KMS-11 (cell line): ENCODE data around the gene NHSL1.

Source experiments
- H2AFZ ChIP-seq: fragments of 200-600 bp; sonication (generic); 2 replicates; pipeline ENCODE4 v1.6.1; 2016; ENCODE audit warnings: antibody characterized with exemption, mixed run types, low read depth
- H3K27ac ChIP-seq: fragments of 200-600 bp; sonication (generic); 2 replicates; pipeline ENCODE4 v1.6.1; 2016; ENCODE audit warnings: mild to moderate bottlenecking, mixed run types
- H3K27me3 ChIP-seq: fragments of 200-600 bp; sonication (generic); 2 replicates; pipeline ENCODE4 v1.6.1; 2017; ENCODE audit warnings: mild to moderate bottlenecking, low read depth, mixed run types, moderate library complexity; ENCODE audit not compliant: insufficient read depth
- H3K36me3 ChIP-seq: fragments of 200-600 bp; sonication (generic); 2 replicates; pipeline ENCODE4 v1.6.1; 2017; ENCODE audit warnings: mild to moderate bottlenecking, mixed run types; ENCODE audit not compliant: insufficient read depth
- H3K4me1 ChIP-seq: fragments of 200-600 bp; sonication (generic); 2 replicates; pipeline ENCODE4 v1.6.1; 2016; ENCODE audit warnings: mild to moderate bottlenecking, low read depth, mixed run types; ENCODE audit not compliant: poor library complexity, severe bottlenecking
- H3K4me2 ChIP-seq: fragments of 200-600 bp; sonication (generic); 2 replicates; pipeline ENCODE4 v1.7.0; 2016; ENCODE audit warnings: mild to moderate bottlenecking, mixed run types
- H3K4me3 ChIP-seq: fragments of 200-600 bp; sonication (generic); IDR thresholded peaks from 2 replicates; pipeline ENCODE4 v1.6.1; 2017; ENCODE audit warnings: low read depth, low read length, mixed read lengths; ENCODE audit not compliant: insufficient read depth
- H3K79me2 ChIP-seq: fragments of 200-600 bp; sonication (generic); 2 replicates; pipeline ENCODE4 v1.6.1; 2016; ENCODE audit warnings: low read depth, mixed run types; ENCODE audit not compliant: insufficient read depth
- H3K9ac ChIP-seq: fragments of 200-600 bp; sonication (generic); 2 replicates; pipeline ENCODE4 v1.6.1; 2016; ENCODE audit warnings: mild to moderate bottlenecking, mixed run types
- H4K20me1 ChIP-seq: fragments of 200-600 bp; sonication (generic); 2 replicates; pipeline ENCODE4 v1.6.1; 2016; ENCODE audit warnings: mild to moderate bottlenecking, mixed run types; ENCODE audit not compliant: insufficient read depth
- CTCF ChIP-seq: fragments of 200-600 bp; sonication (generic); conservative IDR thresholded peaks from 2 replicates; pipeline ENCODE4 v1.6.1; 2017; ENCODE audit warnings: low read depth, mild to moderate bottlenecking, antibody characterized with exemption, low read length, moderate library complexity, mixed read lengths

Gene NHSL1

GRCh38 chr6:138507977-138508675, 8.8 kb upstream of the NHSL1 start:
- Histone ChIP-seq H3K79me2 (no peaks in the 10 kb centered on the region), H3K4me1 (no peaks in the 10 kb centered on the region), H3K4me2 (no peak overlapping the region), H3K9ac (no peak overlapping the region), H3K36me3 (no peaks in the 10 kb centered on the region), H4K20me1 (no peaks in the 10 kb centered on the region), H2AFZ (no peak overlapping the region), H3K27ac (no peak overlapping the region), H3K27me3 (no peaks in the 10 kb centered on the region), H3K4me3 (no peak overlapping the region)
- no peak for TF ChIP-seq CTCF

GRCh38 chr6:138504764-138505689, 5.7 kb upstream of the NHSL1 start:
- no peak overlapping the region for H3K4me2 ChIP-seq
- H3K27me3 ChIP-seq: no peaks in the 10 kb centered on the region
- H3K9ac ChIP-seq: no peak overlapping the region
- H3K79me2 ChIP-seq: no peaks in the 10 kb centered on the region
- H2AFZ ChIP-seq: no peak overlapping the region
- no peak overlapping the region for H3K27ac ChIP-seq
- no peak for TF ChIP-seq CTCF
- no peaks in the 10 kb centered on the region for H4K20me1 ChIP-seq
- no peak overlapping the region for H3K4me3 ChIP-seq
- H3K4me1 ChIP-seq: no peaks in the 10 kb centered on the region
- H3K36me3 ChIP-seq: no peaks in the 10 kb centered on the region

GRCh38 chr6:138503881-138504680, 4.8 kb upstream of the NHSL1 start:
- no peak for TF ChIP-seq CTCF
- no peak overlapping the region for H3K27ac ChIP-seq
- no peaks in the 10 kb centered on the region for H4K20me1 ChIP-seq
- no peaks in the 10 kb centered on the region for H3K36me3 ChIP-seq
- H3K27me3 ChIP-seq: no peaks in the 10 kb centered on the region
- no peak overlapping the region for H3K4me2 ChIP-seq
- H3K79me2 ChIP-seq: no peaks in the 10 kb centered on the region
- no peaks in the 10 kb centered on the region for H3K4me1 ChIP-seq
- no peak overlapping the region for H2AFZ ChIP-seq
- no peak overlapping the region for H3K4me3 ChIP-seq
- no peak overlapping the region for H3K9ac ChIP-seq

- no peak overlapping the region for H2AFZ ChIP-seq
- H3K27me3 ChIP-seq: no peaks in the 10 kb centered on the region
- H3K36me3 ChIP-seq: no peaks in the 10 kb centered on the region
- no peak overlapping the region for H3K9ac ChIP-seq
- no peak overlapping the region for H3K4me3 ChIP-seq
- TF ChIP-seq CTCF: no peak
- no peaks in the 10 kb centered on the region for H3K79me2 ChIP-seq
- H3K27ac ChIP-seq: no peak overlapping the region
- H4K20me1 ChIP-seq: no peaks in the 10 kb centered on the region
- H3K4me1 ChIP-seq: no peaks in the 10 kb centered on the region
- H3K4me2 ChIP-seq: no peak overlapping the region
Observed at GRCh38 chr6:138502546-138502945, 3.3 kb upstream of the NHSL1 start.
